Measurements from ENCODE around the gene SCTR. TPM values are rescaled to one million over a fixed set of nuclear protein-coding genes. Genes with fewer than 3 reads are reported as not detected.

SCTR gene
- total RNA-seq, 1 donor from 2014 or later = 1.9 TPM

DNA sequence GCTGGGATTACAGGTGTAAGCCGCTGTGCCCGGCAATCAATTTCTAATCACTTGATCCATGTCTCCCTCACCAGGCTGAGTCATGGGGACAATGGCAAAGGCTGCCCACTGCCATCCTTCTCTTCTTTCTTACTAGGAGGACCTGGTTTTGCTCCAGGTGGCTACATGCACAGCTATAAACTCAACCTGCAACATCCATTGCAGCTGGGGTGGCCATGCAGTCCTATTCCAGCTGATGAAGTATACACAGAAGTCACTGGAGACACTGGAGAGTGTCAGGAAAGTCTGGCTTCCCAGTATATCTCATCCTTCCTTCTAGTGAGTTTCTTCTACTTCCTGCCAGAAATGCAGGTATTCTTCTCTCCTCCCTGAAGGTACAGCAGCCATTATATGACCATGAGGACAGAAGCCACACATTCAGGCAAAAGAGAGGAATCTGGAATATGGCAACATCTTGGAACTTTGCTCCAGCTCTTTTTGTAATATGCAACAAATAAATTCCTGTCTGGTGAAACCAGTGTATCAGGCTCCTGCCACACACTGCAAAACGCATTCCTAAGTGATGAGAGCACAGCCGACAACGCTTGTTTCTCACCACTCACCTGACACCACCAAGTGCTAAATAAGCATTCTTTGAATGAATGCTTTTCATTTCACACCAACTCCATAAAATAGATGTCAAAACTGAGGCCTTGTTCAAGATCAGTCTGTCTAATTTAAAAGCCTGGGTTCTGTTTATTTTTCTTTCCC lies 32.3 kb downstream of the SCTR start:
- H3K27me3 Mint-ChIP-seq = peaks cover 8% of the 10 kb centered on the region
- no peaks in the 10 kb centered on the region for H3K36me3 Mint-ChIP-seq
- TF ChIP-seq, protein P1, sequence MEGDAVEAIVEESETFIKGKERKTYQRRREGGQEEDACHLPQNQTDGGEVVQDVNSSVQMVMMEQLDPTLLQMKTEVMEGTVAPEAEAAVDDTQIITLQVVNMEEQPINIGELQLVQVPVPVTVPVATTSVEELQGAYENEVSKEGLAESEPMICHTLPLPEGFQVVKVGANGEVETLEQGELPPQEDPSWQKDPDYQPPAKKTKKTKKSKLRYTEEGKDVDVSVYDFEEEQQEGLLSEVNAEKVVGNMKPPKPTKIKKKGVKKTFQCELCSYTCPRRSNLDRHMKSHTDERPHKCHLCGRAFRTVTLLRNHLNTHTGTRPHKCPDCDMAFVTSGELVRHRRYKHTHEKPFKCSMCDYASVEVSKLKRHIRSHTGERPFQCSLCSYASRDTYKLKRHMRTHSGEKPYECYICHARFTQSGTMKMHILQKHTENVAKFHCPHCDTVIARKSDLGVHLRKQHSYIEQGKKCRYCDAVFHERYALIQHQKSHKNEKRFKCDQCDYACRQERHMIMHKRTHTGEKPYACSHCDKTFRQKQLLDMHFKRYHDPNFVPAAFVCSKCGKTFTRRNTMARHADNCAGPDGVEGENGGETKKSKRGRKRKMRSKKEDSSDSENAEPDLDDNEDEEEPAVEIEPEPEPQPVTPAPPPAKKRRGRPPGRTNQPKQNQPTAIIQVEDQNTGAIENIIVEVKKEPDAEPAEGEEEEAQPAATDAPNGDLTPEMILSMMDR (conservative IDR thresholded peaks at IDR 0.05) = no peak
- peak overlapping the region; percentile 95 for H3K27ac Mint-ChIP-seq
- peaks cover 44% of the 10 kb centered on the region for H3K4me1 Mint-ChIP-seq (ENCODE audit: unreplicated experiment)
- DNase-seq (ENCODE audit: extremely low spot score, unreplicated experiment) = no peak
- peak overlapping the region; percentile 56 for H3K4me3 Mint-ChIP-seq
- H3K9me3 Mint-ChIP-seq = no peaks in the 10 kb centered on the region

DNA sequence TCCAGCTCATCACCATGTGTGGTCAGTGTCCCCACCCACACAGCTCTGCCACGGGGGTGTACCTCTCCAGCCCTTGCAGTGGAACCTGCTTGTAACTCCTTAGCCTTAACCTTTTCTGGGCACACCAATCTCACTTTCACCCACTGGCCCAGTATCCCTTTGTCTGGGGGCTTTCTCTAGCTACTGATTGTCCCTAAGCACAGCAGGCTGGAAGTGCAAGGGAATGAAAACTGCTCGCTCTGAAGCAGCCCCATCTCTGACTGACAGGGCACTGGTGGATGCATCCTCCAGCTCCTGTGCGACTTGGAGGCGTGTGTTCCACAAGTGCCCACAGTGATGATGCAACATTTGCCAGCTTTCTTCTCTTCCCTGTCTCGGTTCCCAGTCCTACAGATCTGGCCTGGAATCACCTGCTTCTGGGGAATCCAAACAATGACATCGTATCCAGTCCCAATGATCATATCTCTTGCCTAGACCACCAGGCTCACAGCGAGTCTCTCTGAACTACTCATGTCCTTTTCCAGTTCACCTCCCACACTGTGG lies 33.6 kb downstream of the SCTR start:
- TF ChIP-seq, protein P1 (conservative IDR thresholded peaks at IDR 0.05) = no peak
- H3K27me3 Mint-ChIP-seq = peaks cover 11% of the 10 kb centered on the region
- peaks cover 55% of the 10 kb centered on the region for H3K4me1 Mint-ChIP-seq (ENCODE audit: unreplicated experiment)
- DNase-seq (ENCODE audit: extremely low spot score, unreplicated experiment) = no peak
- H3K9me3 Mint-ChIP-seq = no peaks in the 10 kb centered on the region
- H3K27ac Mint-ChIP-seq = peak overlapping the region; percentile 31
- H3K4me3 Mint-ChIP-seq = peak overlapping the region; percentile 4
- H3K36me3 Mint-ChIP-seq = no peaks in the 10 kb centered on the region

DNA sequence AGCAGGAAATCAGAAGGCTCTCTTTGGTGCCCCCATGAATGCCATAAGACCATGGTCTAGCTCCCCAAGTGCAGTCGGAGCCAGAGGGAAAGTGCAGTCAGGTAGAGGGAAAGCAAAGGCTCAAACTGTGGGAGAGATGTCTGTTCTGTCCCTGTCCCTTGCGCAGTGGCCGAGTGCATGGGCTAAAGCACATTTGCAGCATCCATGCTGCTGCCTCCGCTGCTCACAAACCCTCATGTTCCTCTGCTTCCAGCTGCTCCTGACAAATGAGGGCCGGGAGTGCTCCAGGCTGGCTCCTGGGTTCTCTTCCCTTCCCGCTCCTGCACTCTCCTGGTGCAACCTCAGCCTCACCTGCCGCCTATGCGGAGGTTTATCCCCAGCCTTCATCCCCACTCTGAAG lies 34.2 kb downstream of the SCTR start:
- TF ChIP-seq, protein P1 (conservative IDR thresholded peaks at IDR 0.05) = no peak
- Mint-ChIP-seq H3K27ac (peak overlapping the region; percentile 31), H3K36me3 (no peaks in the 10 kb centered on the region), H3K4me3 (peak overlapping the region; percentile 4), H3K9me3 (no peaks in the 10 kb centered on the region), H3K4me1 (ENCODE audit: unreplicated experiment) (peaks cover 59% of the 10 kb centered on the region), H3K27me3 (peaks cover 10% of the 10 kb centered on the region)
- DNase-seq (ENCODE audit: extremely low spot score, unreplicated experiment) = no peak

DNA sequence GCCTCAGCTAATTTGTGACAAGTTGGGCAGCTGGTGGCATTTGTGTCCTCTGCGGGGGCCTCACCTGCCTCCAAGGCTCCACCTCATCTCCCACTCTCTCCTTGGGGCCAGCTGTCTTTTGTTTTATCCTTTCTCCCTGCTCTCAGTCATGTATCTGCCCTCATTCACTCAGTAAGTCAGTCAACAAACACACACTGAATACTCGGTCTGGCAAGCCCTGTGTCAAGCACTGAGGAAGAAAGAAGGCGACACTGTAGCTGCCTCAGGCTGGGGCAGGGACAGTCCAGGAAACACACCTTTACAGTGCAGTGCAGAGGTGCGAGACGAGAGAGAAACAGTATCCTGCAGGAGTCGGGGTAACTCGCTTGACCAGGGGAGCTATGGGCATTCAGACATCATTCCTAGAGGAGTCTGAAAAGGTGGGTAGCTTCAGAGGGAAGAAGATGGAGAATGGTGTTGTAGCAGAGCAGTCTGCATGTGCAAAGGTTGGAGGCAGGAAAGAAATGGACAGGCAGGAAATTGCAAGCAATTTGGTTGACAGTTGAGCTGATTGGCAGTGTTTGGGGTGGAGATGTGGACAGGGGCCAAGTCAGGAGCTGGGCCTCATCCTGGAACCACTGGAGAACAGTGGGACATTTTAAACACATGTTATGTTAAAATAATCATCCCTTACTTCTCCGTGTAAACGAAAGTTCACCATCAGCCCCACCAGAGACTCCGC lies 34.9 kb downstream of the SCTR start:
- Mint-ChIP-seq H3K9me3 (no peaks in the 10 kb centered on the region), H3K4me1 (ENCODE audit: unreplicated experiment) (peaks cover 66% of the 10 kb centered on the region), H3K4me3 (peak overlapping the region; percentile 0), H3K27ac (peak overlapping the region; percentile 63), H3K36me3 (no peaks in the 10 kb centered on the region), H3K27me3 (peaks cover 9% of the 10 kb centered on the region)
- no peak for DNase-seq (ENCODE audit: extremely low spot score, unreplicated experiment)
- TF ChIP-seq, protein P1 (conservative IDR thresholded peaks at IDR 0.05) = no peak

DNA sequence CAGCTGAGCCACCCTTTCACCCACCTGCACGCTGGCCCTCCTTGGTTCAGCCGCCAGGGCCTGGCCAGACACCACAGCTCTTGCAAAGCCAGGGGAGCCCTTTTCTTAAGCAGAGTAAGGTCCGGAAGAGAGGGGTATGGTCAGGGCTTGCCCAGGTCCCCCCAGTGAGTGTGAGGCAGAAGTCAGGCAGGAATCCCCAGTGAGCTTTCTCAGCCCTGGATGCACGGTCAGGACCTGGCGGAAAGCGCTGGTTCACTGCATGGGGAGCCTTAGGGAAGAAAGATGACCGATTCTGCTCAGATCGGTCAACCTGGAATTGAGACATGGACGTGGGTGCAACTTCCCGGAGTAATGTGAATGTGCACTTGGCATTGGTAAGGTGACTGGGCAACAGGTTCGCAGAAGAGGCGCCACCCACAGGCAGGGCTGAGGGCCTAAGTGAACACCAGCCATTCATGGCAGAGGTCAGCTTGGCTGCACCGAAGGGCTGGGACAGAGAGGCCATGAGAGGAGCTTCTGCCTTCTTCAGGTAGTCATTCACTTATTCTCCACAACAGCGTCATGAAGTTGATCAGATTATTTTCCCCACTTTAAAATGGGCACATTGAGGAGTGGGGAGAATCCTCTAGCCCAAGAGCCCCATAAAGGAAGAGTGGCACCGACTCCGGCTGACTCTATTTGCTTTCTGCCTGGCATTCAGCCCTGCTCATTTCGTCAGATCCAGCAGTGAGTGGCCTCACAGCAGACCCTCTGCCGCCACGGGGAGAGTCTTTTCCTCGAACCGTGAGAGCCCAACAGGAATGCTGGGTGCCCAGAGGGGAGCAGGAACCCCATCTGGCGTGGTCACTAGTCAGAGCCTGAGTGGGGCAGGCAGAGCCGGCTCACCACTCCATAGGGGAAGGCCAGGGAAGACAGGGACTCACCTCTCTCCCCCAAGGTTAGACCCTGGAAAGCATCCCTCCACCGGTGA lies 35.8 kb downstream of the SCTR start:
- TF ChIP-seq, protein P1 (conservative IDR thresholded peaks at IDR 0.05) = no peak
- DNase-seq (ENCODE audit: extremely low spot score, unreplicated experiment) = peak; percentile 59
- Mint-ChIP-seq H3K4me3 (no peak overlapping the region), H3K27me3 (peaks cover 9% of the 10 kb centered on the region), H3K27ac (peak overlapping the region; percentile 83), H3K9me3 (no peaks in the 10 kb centered on the region), H3K36me3 (no peaks in the 10 kb centered on the region), H3K4me1 (ENCODE audit: unreplicated experiment) (peaks cover 72% of the 10 kb centered on the region)
